GM10847 (cell line): ENCODE measurements around the gene WLS.

Experiments
- POLR2A ChIP-seq: IDR thresholded peaks from 2 replicates; pipeline ENCODE4 v1.6.1; 2011; ENCODE audit not compliant: insufficient read length; ENCODE audit errors: extremely low read depth

WLS gene

DNA sequence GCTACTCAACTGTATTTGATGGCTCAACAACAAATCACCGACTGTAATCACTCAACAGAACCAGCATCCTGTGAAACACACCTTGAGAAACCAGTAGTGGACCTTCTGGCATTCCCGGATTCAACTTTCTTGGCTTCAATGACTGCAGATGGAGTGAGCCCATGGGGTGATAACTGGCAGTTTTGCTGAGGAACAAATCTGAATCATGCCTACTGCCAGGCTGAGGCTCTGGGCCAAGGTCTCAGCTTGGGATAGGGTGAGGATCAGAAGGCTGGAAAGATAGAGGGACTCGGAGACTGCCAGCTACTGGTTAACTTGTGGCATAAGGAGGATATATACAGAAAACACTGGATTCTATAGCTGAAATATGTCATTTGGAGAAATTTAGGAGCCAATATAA lies 118.4 kb downstream of the WLS start:
- TF ChIP-seq POLR2A = no peak

GRCh38 chr1:68112835-68113243 lies 119.5 kb downstream of the WLS start:
- no peak for TF ChIP-seq POLR2A

- no peak for TF ChIP-seq POLR2A
These were observed 120.5 kb downstream of the WLS start for GRCh38 chr1:68111519-68112436.

GRCh38 chr1:68107771-68108170 lies 124.6 kb downstream of the WLS start:
- TF ChIP-seq POLR2A = no peak

DNA sequence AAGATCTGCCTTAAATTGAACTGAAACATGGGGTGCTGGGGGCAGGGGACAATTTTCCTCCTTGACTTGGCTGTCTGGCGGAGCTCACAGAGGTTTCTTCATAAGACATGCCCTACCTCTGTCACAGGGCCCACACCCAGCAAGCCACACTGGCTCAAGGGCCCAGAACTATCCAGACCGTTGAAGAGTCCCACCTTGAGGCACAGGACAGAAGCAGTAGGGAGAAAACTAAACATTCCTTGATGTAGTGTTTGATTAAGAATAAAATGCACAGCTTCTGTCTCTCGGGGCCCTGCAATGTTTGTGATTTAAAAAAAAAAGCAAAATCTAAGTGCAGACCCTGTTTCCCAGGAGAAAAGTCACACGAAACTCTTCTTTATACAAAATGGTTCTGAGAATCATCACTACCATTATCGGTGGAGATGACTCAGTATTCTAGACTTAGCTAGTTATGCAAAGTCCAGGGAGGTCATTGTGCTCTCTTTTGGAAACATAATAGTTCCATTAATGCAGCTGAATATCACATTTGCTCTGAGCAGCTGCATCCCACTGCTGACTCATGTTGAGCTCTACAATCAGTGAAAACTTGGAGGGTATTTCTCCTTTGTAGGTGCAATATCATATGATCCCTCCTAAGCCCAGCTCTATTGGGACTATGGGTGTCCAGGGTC lies 128.3 kb downstream of the WLS start:
- TF ChIP-seq POLR2A = no peak

DNA sequence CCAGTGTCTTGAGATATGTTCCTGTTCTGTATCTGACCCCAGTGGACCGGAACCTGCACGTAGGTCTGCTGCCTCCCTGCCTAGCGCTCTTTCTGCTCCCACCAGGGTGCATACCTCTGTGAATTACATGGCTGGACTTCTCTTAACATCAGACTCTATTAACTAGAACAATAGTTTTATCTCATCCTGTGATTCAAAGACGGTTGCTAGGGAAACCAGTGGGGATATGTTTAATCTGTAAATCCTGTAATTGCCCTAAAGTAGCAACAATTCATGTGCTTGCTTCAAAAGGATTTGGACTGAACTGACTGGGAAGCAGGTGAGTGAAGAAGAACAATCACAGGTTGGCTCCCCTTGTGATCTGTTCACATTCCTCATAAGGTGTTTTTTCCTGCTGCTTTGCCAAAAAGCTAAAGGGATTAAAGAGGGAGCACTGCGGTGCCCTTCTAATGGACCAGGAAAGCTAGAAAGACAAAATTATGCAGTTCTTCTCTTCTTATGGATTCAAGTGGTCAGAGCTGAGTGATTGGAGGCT lies 129.2 kb downstream of the WLS start:
- TF ChIP-seq POLR2A = no peak

GRCh38 chr1:68101829-68102228 lies 130.5 kb downstream of the WLS start:
- no peak for TF ChIP-seq POLR2A

GRCh38 chr1:68100571-68100970 lies 131.8 kb downstream of the WLS start:
- TF ChIP-seq POLR2A = no peak

GRCh38 chr1:68093737-68094136 lies 138.6 kb downstream of the WLS start:
- TF ChIP-seq POLR2A = no peak

DNA sequence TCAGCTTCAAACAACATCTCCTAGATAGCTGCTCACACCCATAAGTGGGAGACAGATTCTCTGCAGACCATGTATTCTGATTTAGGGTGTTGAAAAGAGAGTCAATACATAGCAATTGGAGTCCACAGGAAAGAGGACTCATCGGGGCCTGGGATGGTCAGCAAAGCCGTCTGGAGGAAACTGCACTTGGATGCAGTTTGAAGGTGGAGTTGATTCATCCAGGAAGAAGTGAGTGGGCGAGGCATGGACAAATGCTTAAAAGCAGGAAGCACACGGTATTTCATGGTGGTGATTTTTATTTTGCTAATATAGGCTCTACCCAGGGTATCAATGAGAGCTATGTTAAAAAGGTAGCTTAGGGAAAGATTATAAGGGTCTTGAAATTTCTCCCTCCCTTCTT lies 145.1 kb downstream of the WLS start:
- no peak for TF ChIP-seq POLR2A

- TF ChIP-seq POLR2A = no peak
These were observed 146.6 kb downstream of the WLS start for GRCh38 chr1:68085752-68086151.

GRCh38 chr1:68083686-68084085 lies 148.6 kb downstream of the WLS start:
- TF ChIP-seq POLR2A = no peak

DNA sequence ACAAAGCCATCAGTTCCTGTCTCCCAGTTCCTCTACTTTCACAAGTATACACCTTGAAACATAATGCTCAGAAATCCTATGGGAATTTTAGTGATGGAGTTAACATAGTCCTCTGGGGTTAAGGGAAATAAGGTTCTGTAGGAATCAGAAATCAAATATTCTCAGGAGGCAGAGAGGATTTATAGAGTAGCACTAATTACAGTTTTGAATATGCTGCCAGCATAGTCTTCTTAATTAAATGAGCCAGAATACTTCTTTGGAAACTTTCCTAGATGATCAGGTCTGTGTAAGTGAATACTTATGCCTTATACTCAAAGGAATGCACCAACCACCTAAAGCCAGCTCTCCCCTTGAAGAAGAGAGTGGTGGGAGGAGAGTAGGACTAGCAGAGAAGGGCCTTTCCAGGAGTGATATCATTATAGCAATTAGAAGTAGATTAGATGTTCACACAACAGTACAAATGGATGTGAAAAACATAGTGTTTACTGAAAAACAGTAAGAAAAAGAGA lies 150.5 kb downstream of the WLS start:
- no peak for TF ChIP-seq POLR2A

GRCh38 chr1:68078647-68079046 lies 153.7 kb downstream of the WLS start:
- TF ChIP-seq POLR2A = no peak
